Measurements from ENCODE around the gene CNOT6. TPM values are rescaled to one million over a fixed set of nuclear protein-coding genes. Genes with fewer than 3 reads are reported as not detected.
"Not testable (repeated sequence)": the region's sequence is repeated elsewhere in the genome, so short reads cannot be mapped to it uniquely, and the experiment has no call there.

The CNOT6 gene
- total RNA-seq, 2 experiments from 2014 or later, result 33.3 to 34.0 TPM

DNA sequence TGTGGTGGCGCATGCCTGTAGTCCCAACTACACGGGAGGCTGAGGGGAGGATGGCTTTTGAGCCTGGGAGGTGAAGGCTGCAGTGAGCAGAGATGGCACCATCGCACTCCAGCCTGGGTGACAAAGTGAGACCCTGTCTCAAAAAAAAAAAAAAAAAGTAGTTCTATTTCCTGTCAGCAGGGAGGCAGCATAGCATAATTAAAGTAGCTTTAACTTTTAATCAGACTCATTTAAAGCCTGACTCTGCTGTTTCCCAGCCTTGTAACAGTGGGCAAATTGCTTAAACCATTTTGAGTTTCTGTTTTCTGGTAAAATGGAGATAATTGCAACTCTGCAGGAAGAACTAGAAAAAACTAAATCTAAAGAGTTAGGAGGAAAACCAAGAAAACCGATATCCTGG is 31.2 kb downstream of the CNOT6 start:
- Mint-ChIP-seq H3K4me3 (no peak overlapping the region), H3K4me1 (ENCODE audit: low read depth) (peaks cover 55% of the 10 kb centered on the region), H3K36me3 (ENCODE audit: low read depth) (peaks cover 9% of the 10 kb centered on the region), H3K27ac (no peak overlapping the region), H3K27me3 (ENCODE audit: low read depth) (no peaks in the 10 kb centered on the region), H3K9me3 (no peaks in the 10 kb centered on the region)
- intact Hi-C loops (cut with micrococcal nuclease), result loop anchor here (1.0 kb wide), 1 partner anchor 81 kb away; no protein-coding TSS in a partner anchor
- CTCF ChIA-PET, result interaction anchor here (0.6 to 1.9 kb wide), 6 partner anchors 45 to 357 kb away, joined by 3 to 7 read pairs (median 4); no protein-coding TSS in a partner anchor
- no peak for DNase-seq

DNA sequence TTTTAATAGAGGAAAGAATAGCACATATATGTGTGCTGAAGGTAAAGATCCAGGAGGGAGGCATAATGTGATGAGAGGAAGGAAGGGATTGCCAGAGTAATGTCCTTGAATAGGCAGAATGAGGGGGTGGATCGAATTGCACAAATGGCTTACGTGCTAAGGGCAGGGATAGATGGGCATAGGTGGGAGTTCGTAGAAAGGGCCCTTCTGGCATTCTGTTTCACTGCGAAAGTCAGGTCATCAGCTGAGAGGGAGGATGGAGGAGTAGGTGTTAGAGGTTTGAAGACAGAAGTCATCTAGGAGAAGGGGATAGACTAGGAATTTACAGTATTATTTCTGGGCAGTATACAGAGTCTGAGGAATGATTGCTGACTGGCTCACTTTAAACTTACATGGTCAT is 32.1 kb downstream of the CNOT6 start:
- peaks cover 50% of the 10 kb centered on the region for H3K4me1 Mint-ChIP-seq (ENCODE audit: low read depth)
- no peak overlapping the region for H3K27ac Mint-ChIP-seq
- no peaks in the 10 kb centered on the region for H3K27me3 Mint-ChIP-seq (ENCODE audit: low read depth)
- DNase-seq, result no peak
- CTCF ChIA-PET, result interaction anchor here (0.8 to 1.9 kb wide), 2 partner anchors 32 to 80 kb away, joined by 4 to 7 read pairs; no protein-coding TSS in a partner anchor
- intact Hi-C loops (cut with micrococcal nuclease), result no loop called here
- no peak overlapping the region for H3K4me3 Mint-ChIP-seq
- no peaks in the 10 kb centered on the region for H3K9me3 Mint-ChIP-seq
- peaks cover 9% of the 10 kb centered on the region for H3K36me3 Mint-ChIP-seq (ENCODE audit: low read depth)

DNA sequence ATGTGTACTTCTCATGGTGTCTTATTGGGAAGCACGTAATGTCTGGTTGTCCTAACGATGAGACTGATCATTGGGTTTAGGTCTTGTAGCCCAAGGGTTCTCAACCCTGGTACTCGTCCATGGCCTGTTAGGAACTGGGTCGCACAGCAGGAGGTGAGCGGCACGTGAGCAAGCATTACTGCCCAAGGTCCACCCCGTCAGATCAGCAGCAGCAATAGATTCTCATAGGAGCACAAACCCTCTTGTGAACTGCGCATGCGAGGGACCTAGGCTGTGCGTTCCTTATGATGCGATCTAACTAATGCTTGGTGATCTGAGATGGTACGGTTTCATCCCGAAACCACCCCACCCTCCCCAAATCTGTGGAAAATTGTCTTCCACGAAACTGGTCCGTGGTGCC is 33.5 kb downstream of the CNOT6 start:
- H3K27me3 Mint-ChIP-seq (ENCODE audit: low read depth), result no peaks in the 10 kb centered on the region
- no peak overlapping the region for H3K4me3 Mint-ChIP-seq

GRCh38 chr5:180531036-180531585 is 36.9 kb downstream of the CNOT6 start:
- intact Hi-C loops (cut with micrococcal nuclease); H3K27ac Mint-ChIP-seq; H3K4me3 Mint-ChIP-seq; H3K4me1 Mint-ChIP-seq (ENCODE audit: low read depth); H3K9me3 Mint-ChIP-seq; CTCF ChIA-PET; H3K27me3 Mint-ChIP-seq (ENCODE audit: low read depth); DNase-seq: not testable (repeated sequence)
- H3K36me3 Mint-ChIP-seq (ENCODE audit: low read depth), result peaks cover 25% of the 10 kb centered on the region

More for the DNA sequence above, 33.5 kb downstream of the CNOT6 start:
- H3K27ac Mint-ChIP-seq, result no peak overlapping the region
- CTCF ChIA-PET, result interaction anchor here (0.6 kb wide), 1 partner anchor 273 kb away, joined by 3 read pairs; no protein-coding TSS in a partner anchor
- H3K9me3 Mint-ChIP-seq, result no peaks in the 10 kb centered on the region
- no peak for DNase-seq
- peaks cover 40% of the 10 kb centered on the region for H3K4me1 Mint-ChIP-seq (ENCODE audit: low read depth)
- intact Hi-C loops (cut with micrococcal nuclease), result no loop called here
- H3K36me3 Mint-ChIP-seq (ENCODE audit: low read depth), result peaks cover 18% of the 10 kb centered on the region

DNA sequence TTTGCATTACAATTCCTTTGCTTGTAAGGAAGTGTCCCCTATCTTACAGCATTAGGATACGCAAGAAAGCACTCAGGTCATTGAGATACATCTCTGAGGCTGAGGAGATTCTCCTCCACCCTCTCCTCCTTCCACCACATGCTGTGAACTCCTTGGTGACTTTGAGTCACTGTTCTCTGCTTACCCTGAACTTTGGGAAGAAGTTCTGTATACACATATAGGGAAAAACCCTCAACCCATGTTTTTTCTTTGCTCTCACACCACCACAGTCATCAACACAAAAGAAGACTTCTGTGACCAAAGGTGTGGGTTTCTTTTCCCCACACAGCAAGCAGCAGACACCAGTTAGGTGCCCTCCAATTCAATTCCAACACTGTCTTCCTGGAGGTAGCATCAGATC is 38.1 kb downstream of the CNOT6 start:
- H3K9me3 Mint-ChIP-seq, result no peaks in the 10 kb centered on the region
- peaks cover 3% of the 10 kb centered on the region for H3K4me1 Mint-ChIP-seq (ENCODE audit: low read depth)
- no peak overlapping the region for H3K27ac Mint-ChIP-seq
- no peaks in the 10 kb centered on the region for H3K27me3 Mint-ChIP-seq (ENCODE audit: low read depth)
- intact Hi-C loops (cut with micrococcal nuclease), result no loop called here
- peaks cover 30% of the 10 kb centered on the region for H3K36me3 Mint-ChIP-seq (ENCODE audit: low read depth)
- DNase-seq, result no peak
- CTCF ChIA-PET, result no interaction called here
- no peak overlapping the region for H3K4me3 Mint-ChIP-seq

DNA sequence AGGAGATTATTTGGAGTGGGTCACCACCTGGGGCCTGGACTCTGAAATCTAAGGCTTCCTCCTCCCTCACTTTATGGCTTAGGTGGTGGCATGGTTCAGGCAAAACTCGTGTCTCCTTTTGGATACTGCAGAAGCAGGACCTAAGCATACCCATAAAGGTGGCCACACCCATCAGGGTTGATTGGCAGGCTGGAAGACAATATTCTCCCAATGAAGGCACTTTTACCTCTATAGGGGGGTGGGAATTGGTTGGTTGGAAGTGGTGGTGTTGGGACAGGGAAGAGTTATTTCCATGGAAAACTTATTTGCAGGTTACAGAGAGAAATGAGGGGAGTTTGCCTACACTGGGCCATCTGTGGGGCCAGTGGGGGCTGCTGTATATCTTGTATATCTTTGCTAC is 39.7 kb downstream of the CNOT6 start:
- Mint-ChIP-seq H3K36me3 (ENCODE audit: low read depth) (peaks cover 33% of the 10 kb centered on the region), H3K9me3 (no peaks in the 10 kb centered on the region), H3K4me3 (no peak overlapping the region), H3K27me3 (ENCODE audit: low read depth) (no peaks in the 10 kb centered on the region), H3K4me1 (ENCODE audit: low read depth) (peaks cover 3% of the 10 kb centered on the region), H3K27ac (no peak overlapping the region)
- intact Hi-C loops (cut with micrococcal nuclease), result no loop called here
- CTCF ChIA-PET, result interaction anchor here (0.6 kb wide), 1 partner anchor 241 kb away, joined by 3 read pairs; no protein-coding TSS in a partner anchor
- DNase-seq, result no peak

DNA sequence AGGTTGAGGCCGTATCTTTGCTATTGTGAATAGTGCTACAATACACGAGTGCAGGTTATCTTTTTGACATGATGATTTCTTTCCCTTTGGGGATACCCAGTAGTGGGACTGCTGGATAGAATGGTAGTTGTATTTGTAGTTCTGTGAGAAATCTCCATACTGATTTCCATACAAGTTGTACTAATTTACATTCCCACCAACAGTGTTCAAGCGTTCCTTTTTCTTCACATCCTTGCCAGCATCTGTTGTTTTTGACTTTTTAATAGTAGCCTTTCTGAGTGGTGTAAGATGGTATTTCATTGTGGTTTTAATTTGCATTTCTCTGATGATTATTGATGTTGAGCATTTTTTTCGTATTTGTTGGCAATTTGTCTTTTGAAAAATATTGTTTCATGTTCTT is 41.4 kb downstream of the CNOT6 start:
- Mint-ChIP-seq H3K9me3 (no peaks in the 10 kb centered on the region), H3K36me3 (ENCODE audit: low read depth) (peaks cover 34% of the 10 kb centered on the region), H3K27ac (no peak overlapping the region), H3K4me1 (ENCODE audit: low read depth) (peaks cover 12% of the 10 kb centered on the region), H3K4me3 (no peak overlapping the region), H3K27me3 (ENCODE audit: low read depth) (no peaks in the 10 kb centered on the region)
- no peak for DNase-seq
- CTCF ChIA-PET, result no interaction called here
- intact Hi-C loops (cut with micrococcal nuclease), result no loop called here

GRCh38 chr5:180540050-180540694 is 46.0 kb downstream of the CNOT6 start:
- Mint-ChIP-seq H3K27me3 (ENCODE audit: low read depth) (no peaks in the 10 kb centered on the region), H3K36me3 (ENCODE audit: low read depth) (peaks cover 41% of the 10 kb centered on the region), H3K27ac (no peak overlapping the region), H3K4me3 (no peak overlapping the region), H3K4me1 (ENCODE audit: low read depth) (peaks cover 12% of the 10 kb centered on the region), H3K9me3 (no peaks in the 10 kb centered on the region)
- CTCF ChIA-PET, result no interaction called here
- intact Hi-C loops (cut with micrococcal nuclease), result no loop called here
- DNase-seq, result no peak

DNA sequence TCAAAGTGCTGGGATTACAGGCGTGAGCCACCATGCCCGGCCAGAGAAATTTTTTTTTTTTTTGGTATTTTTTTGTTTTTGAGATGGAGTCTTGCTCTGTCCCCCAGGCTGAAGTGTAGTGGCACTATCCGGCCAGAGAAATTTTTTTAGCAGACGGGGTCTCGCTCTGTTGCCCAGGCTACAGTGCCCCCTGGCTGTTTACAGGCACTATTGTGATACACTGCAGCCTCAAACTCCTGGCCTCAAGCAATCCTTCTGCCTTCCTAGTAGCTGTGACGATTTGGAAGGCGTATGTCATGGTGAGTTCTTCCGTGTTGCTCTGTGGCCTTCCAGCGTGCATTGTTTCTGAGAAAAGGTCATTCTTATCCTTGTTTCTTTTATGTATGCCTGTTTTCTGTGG is 47.5 kb downstream of the CNOT6 start:
- Mint-ChIP-seq H3K27ac (no peak overlapping the region), H3K9me3 (no peaks in the 10 kb centered on the region)

DNA sequence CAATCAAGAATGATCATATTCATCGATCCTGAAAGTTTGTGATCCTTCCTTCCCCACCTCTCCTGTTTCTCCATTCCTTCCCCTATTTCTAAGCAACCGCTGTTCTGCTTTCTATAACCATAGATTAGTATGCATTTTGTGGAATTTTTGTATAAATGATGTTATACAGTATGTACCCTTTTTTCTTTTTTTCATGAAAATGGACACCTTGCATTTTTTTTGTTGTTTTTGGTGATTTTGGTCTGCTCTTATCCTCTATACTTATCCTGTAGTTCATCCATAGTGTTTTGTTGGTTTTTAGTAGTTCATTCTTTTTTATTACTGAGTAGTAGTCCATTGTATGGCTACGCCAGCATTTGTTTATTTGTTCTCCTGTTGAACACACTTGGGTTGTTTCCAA is 51.1 kb downstream of the CNOT6 start:
- H3K36me3 Mint-ChIP-seq (ENCODE audit: low read depth), result peaks cover 33% of the 10 kb centered on the region
- CTCF ChIA-PET, result no interaction called here
- no peak for DNase-seq
- no peak overlapping the region for H3K4me3 Mint-ChIP-seq
- peaks cover 8% of the 10 kb centered on the region for H3K4me1 Mint-ChIP-seq (ENCODE audit: low read depth)
- H3K27me3 Mint-ChIP-seq (ENCODE audit: low read depth), result no peaks in the 10 kb centered on the region
- H3K9me3 Mint-ChIP-seq, result no peaks in the 10 kb centered on the region
- intact Hi-C loops (cut with micrococcal nuclease), result no loop called here
- H3K27ac Mint-ChIP-seq, result no peak overlapping the region

More for the DNA sequence above, 47.5 kb downstream of the CNOT6 start:
- CTCF ChIA-PET, result no interaction called here
- H3K36me3 Mint-ChIP-seq (ENCODE audit: low read depth), result peaks cover 43% of the 10 kb centered on the region
- H3K27me3 Mint-ChIP-seq (ENCODE audit: low read depth), result no peaks in the 10 kb centered on the region
- no peak for DNase-seq
- peaks cover 12% of the 10 kb centered on the region for H3K4me1 Mint-ChIP-seq (ENCODE audit: low read depth)
- H3K4me3 Mint-ChIP-seq, result no peak overlapping the region
- intact Hi-C loops (cut with micrococcal nuclease), result no loop called here

- Mint-ChIP-seq H3K27me3 (ENCODE audit: low read depth) (no peaks in the 10 kb centered on the region), H3K4me3 (no peak overlapping the region), H3K4me1 (ENCODE audit: low read depth) (peaks cover 2% of the 10 kb centered on the region), H3K9me3 (no peaks in the 10 kb centered on the region), H3K36me3 (ENCODE audit: low read depth) (peaks cover 36% of the 10 kb centered on the region), H3K27ac (no peak overlapping the region)
- CTCF ChIA-PET, result interaction anchor here (1.2 kb wide), 1 partner anchor 122 kb away, joined by 3 read pairs; no protein-coding TSS in a partner anchor
- intact Hi-C loops (cut with micrococcal nuclease), result no loop called here
- DNase-seq, result no peak
These were observed 54.4 kb downstream of the CNOT6 start for GRCh38 chr5:180548563-180548962.

GRCh38 chr5:180553530-180553929 is 59.4 kb downstream of the CNOT6 start:
- CTCF ChIA-PET, result interaction anchor here (0.6 to 0.7 kb wide), 2 partner anchors 68 to 168 kb away, joined by 3 read pairs; no protein-coding TSS in a partner anchor
- H3K36me3 Mint-ChIP-seq (ENCODE audit: low read depth), result peaks cover 40% of the 10 kb centered on the region

More at GRCh38 chr5:180553530-180553929, 59.4 kb downstream of the CNOT6 start:
- Mint-ChIP-seq H3K4me1 (ENCODE audit: low read depth) (peaks cover 7% of the 10 kb centered on the region), H3K27me3 (ENCODE audit: low read depth) (no peaks in the 10 kb centered on the region), H3K9me3 (no peaks in the 10 kb centered on the region), H3K27ac (no peak overlapping the region), H3K4me3 (no peak overlapping the region)
- intact Hi-C loops (cut with micrococcal nuclease), result no loop called here
- DNase-seq, result no peak

All from activated naive CD4-positive, alpha-beta T cell treated with anti-CD3 and anti-CD28 coated beads for 36 hours (primary cell).